Measurements from ENCODE around the gene TLX2.
"Not testable (repeated sequence)": the region's sequence is repeated elsewhere in the genome, so short reads cannot be mapped to it uniquely, and the experiment has no call there.

The TLX2 gene

DNA sequence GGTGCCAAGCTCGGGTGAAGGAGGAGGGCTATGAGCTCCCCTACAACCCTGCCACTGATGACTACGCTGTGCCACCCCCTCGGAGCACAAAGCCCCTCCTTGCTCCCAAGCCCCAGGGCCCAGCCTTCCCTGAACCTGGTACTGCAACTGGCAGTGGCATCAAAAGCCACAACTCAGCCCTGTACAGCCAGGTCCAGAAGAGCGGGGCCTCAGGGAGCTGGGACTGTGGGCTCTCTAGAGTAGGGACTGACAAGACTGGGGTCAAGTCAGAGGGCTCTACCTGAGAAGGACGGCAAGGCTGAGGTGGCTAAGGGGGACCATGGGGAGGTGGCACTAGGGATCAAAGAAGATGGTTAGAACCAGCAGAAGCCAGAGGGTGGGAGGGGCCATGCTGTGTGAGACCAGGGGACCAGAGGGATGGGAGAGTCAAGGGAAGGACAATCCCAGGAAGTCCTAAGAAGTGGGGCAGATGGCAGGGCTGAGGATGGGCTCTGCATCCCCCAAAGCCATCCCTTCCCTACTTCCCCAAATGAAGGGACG, 42.7 kb downstream of the TLX2 start:
- no peak overlapping the region for H3K4me3 ChIP-seq (ENCODE audit: low read depth, low read length)
- no peak for TF ChIP-seq CTCF (IDR thresholded peaks at IDR 0.05; ENCODE audit: low read depth, low read length)

GRCh38 chr2:74558284-74559230, 44.3 kb downstream of the TLX2 start:
- no peak overlapping the region for H3K4me3 ChIP-seq (ENCODE audit: low read depth, low read length)
- TF ChIP-seq CTCF (IDR thresholded peaks at IDR 0.05; ENCODE audit: low read depth, low read length), result no peak

DNA sequence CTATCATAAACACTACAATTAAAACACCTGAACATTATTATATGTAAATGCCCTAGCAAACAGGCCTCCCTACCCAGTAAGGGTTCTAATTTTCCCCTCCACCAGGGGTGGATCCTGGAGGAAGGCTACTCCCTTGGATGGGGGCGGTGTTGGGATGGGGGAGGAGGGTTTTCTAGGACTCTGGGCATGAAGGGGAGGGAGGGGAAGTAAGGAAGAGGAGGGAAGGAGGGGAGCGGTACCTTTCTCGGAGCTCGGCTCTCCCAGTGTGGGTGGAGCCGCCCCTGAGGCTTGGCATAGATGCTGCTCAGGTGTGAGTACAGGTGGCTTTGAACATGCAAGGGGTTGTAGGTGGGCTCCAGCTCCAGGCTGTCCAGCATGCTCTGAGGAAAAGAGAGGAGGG, 45.7 kb downstream of the TLX2 start:
- TF ChIP-seq CTCF (IDR thresholded peaks at IDR 0.05; ENCODE audit: low read depth, low read length), result no peak
- no peak overlapping the region for H3K4me3 ChIP-seq (ENCODE audit: low read depth, low read length)

- no peak for TF ChIP-seq CTCF (IDR thresholded peaks at IDR 0.05; ENCODE audit: low read depth, low read length)
- no peak overlapping the region for H3K4me3 ChIP-seq (ENCODE audit: low read depth, low read length)
Observed at GRCh38 chr2:74560591-74560990, 46.3 kb downstream of the TLX2 start.

DNA sequence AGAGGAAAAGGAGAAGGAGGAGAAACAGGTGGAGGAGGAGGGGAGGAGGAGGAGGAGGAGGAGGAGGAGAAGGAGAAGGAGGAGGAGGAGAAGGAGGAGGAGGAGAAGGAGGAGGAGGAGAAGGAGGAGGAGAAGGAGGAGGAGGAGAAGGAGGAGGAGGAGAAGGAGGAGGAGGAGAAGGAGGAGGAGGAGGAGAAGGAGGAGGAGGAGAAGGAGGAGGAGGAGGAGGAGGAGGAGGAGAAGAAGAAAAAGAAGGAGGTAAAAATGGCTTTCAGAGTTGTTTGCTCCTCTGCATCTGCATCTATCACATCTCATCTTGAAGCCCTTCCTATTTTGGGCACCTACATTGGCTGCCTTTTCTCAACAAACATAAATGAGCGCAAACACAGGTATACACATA, 46.8 kb downstream of the TLX2 start:
- not testable (repeated sequence) for H3K4me3 ChIP-seq (ENCODE audit: low read depth, low read length)

DNA sequence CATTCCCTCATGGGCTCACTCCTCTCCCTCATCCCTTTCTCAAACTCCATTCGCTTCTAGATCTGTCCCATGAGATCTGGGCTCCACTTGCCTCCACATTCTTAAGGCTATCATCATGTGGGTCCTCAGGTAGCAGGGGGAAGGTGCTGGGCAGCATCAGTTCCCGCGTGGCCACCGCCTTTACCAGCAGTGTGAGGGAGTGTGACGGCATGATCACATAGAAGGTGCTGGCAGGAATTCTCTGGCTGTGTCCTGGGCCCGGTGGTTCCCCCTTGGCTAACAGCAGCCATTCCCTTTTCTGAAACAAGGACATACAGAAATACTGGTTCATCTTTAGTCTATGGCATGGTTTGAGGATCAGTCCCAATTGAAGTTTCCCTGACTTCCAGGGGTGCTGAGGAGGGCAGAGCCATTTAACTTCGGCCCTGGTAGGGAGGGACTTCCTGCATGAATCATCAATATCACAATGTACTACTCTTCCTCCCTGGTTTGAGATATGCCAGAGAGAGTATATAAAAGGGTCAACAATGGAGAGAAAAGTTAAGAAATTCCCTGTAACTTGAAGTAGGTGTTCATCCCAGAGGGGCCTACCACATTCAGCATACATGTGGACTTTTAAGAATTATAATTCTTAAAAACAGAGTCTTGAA, 48.0 kb downstream of the TLX2 start:
- H3K4me3 ChIP-seq (ENCODE audit: low read depth, low read length), result no peak overlapping the region
- TF ChIP-seq CTCF (IDR thresholded peaks at IDR 0.05; ENCODE audit: low read depth, low read length), result no peak

DNA sequence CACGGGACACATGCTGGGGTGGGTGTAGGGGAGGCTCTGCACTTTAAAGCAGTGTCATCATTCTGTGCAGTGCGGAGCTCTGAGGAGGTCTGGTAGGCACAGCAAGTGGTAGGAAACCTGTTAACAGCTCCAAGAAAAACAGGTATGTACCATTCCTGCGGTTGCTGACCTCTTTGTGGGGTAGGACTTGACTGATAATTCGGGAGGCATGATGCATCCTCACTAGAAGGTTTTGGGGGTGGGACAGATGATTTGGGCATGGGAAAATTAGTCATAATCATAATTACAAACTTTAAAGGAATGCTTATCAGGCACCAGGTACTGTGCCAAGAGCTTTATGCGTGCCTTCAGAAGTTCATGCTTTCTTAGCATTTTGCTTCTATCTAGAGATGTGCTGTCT, 50.0 kb downstream of the TLX2 start:
- no peak for TF ChIP-seq CTCF (IDR thresholded peaks at IDR 0.05; ENCODE audit: low read depth, low read length)
- H3K4me3 ChIP-seq (ENCODE audit: low read depth, low read length), result no peak overlapping the region
